Left lobe of liver (tissue), 2 donors: ENCODE results near the gene PAPLN. TPM values are rescaled to one million over a fixed set of nuclear protein-coding genes. Genes with fewer than 3 reads are reported as not detected.

Experiments used
- ATAC-seq: fragments of 200-7000 bp; cut with Tn5 transposase; one replicate; pipeline ENCODE4 v1.9.1; 2020; ENCODE audit warnings: mild to moderate bottlenecking, moderate library complexity
- DNase-seq: peaks from one replicate; pipeline ENCODE4 v3.0.0-alpha.2; 2020; ENCODE audit warnings: low spot score
- total RNA-seq: library from RNA; stranded (reverse); gene quantifications from one replicate; pipeline ENCODE4 v1.2.1, GENCODE V29; 2021
- donor health status: DM: no; HTN: no; CAD: no; lungs with moderate emphysema.
- donor health status: DM: no; HTN: yes; CAD: no.

Gene PAPLN
- total RNA-seq, 1 donor from 2014 or later = 1.9 TPM

DNA sequence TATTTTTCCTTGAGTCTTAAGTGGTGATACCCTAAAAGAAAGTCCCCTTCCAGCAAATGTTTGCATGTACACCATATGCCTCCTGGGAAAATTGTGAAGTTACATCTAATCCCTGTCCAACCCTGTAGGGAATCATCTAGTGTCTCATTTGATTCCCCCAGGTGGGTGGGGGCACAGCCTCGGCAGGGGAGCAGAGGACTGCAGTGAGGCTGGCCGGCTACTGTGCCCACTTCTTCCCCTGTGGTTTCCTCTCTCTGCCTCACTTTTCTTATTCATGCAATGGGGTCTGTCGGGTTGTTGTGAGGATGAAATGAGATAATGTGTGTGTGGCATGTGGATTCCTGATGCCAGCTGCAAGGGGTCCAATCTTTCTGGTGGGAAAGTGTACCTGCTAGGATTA, 6.0 kb downstream of the PAPLN start:
- ATAC-seq = no peak
- DNase-seq = no peak

DNA sequence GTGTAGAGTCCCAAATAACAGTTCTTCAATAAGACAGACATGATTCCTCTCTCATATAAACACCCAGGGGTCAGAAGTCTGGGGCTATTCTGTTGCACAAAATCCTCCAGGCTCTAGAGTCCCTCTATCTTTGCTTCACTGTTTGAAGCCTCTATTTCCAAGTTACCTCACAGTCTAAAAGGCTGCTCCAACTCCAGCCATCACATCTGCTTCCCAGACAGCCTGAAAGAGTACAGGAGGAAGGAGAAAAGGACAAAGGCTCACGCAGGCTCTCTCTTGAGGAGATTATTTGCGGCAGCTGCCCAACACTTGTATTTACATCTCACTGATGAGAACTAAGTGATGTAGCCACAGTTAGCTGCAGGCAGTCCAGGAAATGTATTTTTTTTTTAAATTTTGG, 6.4 kb downstream of the PAPLN start:
- DNase-seq (no peak), ATAC-seq (no peak)

DNA sequence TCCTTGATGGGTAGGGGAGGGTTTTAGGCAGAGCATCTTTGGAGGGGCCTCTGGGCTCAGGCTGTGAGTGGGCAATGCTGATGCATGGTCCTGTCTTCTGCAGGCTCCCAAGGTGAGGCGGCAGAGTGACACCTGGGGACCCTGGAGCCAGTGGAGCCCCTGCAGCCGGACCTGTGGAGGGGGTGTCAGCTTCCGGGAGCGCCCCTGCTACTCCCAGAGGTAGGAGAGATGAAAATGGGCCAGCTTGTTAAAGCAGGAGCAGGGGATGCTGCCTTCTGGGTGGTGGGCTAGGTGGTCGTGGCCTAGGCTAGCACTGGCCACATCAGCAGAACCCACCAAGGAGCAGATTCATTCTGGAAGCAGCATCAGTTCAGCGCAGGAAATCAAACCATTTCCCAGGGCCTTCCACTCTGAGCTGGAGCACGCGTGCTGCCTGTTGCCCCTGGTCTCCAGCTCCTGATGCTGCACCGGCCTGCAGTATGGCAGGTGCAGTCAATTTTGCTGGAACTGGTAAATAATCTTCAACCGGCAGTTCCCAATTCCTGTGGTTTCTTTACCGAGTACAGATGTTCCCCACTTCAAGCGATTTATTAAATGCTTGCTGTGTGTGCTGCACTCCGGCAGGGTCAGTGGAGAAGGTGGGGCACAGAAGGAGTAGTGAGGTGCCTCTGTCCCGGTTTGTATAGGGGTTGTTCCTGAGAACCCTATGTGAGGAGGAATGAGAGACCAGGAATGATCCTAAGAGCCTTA, 7.4 kb downstream of the PAPLN start:
- ATAC-seq = no peak
- no peak for DNase-seq

DNA sequence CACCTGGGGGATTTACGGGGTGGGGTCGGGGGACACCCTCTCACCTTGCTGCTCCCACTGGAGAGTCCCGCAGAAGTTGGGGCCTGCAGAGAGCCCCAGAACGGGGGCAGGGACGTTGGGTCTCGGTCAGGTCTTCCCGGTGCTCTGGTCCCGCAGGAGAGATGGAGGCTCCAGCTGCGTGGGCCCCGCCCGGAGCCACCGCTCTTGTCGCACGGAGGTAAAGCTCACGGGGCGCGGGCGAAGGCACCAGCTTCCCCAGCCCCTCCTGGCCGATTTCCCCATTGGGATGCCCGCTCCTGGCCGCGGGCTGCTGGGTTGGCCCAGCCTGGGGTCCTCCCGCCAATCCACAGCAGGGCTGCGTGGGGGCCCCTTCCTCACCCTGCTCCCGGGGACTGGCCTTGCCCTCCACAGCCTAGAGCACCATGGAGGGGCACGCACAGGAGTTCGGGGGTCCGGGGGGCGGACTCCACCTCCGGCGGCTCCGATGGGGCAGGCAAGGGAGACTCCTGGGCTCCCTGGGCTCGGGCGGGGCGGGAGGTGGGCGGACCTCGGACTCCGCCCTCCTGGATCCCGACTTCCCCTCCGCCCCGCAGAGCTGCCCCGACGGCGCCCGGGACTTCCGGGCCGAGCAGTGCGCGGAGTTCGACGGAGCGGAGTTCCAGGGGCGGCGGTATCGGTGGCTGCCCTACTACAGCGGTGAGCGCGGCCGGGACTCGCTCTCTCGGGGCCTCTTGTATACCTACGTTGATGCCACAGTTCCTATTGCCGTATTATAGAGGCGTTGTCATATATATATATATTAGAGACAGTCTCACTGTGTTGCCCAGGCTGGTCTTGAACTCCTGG, 8.4 kb downstream of the PAPLN start:
- ATAC-seq (peak; percentile 76), DNase-seq (no peak)

DNA sequence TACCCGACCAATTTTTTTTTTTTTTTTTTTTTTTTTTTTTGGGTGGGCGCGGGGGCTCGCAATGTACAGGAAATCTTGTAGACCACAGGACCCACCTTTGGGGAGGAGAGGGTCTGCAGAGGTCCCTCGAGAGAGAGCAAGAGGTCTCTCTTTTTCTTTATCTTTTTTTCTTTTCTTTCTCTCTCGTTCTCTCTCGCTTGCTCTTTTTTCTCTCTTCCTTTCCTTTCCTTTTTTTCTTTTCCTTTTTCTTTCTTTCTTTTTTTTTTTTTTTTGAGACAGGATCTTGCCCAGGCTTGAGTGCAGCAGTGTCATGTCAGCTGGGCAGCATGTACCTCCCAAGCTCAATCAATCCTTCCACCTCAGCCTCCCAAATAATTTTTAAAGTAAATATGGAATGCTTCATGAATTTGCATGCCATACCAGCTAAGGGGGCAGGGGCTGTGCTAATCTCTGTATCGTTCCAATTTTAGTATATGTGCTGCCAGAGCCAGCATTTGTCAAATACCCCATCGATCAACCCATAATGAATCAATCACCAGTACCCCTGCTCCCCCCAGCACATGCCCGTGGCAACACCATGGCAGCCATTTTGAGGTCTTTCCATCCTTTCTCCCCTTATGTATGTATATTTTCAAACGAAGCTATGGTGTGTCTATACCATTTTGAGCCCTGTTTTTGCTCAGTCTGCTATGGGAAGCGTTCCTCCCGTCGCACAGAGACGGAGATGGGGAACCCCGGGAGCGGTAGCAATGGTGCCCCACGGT, 9.3 kb downstream of the PAPLN start:
- no peak for ATAC-seq
- no peak for DNase-seq

DNA sequence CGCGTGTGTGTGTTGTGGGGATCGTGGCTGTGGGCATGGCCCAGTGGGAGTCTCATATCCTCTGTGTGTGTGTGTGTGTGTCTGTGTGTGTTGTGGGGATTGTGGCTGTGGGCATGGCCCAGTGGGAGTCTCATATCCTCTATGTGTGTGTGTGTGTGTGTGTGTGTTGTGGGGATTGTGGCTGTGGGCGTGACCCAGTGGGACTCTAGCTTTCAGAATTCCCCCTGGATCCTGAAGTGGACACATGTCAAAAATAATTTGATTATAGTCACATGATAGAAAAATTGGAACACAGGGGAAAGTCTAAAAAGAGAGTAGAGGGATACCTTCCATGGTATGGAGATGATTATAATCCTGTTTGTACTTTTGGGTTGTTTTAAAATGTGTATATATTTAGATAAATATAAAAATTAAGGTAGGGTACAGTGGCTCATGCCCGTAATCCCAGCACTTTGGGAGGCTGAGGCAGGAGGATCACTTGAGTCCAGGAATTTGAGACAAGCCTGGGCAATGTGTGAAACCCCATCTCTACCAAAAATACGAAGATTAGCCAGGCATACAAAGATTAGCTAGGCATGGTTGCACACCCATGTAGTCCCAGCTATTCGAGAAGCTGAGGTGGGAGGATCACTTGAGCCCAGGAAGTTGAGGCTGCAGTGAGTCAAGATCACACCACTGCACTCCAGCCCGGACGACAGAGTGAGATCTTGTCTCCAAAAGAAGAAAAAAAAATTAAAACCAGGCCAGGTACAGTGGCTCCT, 11.0 kb downstream of the PAPLN start:
- DNase-seq (no peak), ATAC-seq (no peak)

DNA sequence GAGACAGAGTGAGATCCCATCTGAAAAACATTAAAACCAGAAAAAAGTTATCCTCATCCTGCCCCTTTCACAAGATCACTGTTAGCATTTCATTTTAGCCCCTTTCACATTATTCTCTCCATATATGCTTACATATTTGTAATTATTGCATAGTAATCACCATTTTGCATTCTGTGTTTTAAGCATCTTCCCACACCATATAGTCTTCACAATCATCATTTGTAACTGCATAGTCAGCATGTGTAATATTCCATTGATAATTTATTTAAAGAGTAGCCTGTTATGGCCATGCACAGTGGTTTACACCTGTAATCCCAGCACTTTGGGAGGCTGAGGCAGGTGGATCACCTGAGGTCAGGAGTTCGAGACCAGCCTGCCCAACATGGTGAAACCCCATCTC, 11.8 kb downstream of the PAPLN start:
- no peak for ATAC-seq

DNA sequence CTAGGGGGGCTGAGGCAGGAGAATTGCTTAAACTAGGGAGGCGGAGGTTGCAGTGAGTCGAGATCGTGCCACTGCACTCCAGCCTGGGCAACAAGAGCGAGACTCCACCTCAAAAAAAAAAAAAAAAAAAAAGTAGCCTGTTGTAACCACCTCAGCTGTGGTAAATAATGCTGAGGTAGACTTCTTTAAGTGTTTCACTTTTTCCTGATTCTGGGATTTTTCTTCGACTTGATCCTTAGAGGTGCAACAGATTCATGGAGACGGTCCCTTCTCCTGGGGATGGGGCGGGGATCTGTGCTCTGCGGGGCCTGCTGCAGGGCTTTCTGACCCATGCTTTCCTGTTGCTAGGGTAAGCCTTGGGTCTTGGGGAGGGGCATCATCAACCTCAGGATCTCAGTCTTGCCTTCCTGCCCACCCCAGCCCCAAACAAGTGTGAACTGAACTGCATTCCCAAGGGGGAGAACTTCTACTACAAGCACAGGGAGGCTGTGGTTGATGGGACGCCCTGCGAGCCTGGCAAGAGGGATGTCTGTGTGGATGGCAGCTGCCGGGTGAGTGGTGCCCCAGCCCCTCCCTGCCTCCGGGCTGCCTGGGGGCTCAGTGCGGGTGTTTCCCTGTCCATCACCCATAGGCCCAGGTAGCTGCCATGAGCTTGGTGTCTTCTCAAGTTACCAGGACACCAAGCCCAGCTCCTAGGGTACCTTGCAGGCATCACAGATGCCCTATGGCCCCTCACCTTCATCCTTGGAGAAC, 12.4 kb downstream of the PAPLN start:
- ATAC-seq (no peak), DNase-seq (no peak)

More for the DNA sequence above, 11.8 kb downstream of the PAPLN start:
- DNase-seq = no peak

DNA sequence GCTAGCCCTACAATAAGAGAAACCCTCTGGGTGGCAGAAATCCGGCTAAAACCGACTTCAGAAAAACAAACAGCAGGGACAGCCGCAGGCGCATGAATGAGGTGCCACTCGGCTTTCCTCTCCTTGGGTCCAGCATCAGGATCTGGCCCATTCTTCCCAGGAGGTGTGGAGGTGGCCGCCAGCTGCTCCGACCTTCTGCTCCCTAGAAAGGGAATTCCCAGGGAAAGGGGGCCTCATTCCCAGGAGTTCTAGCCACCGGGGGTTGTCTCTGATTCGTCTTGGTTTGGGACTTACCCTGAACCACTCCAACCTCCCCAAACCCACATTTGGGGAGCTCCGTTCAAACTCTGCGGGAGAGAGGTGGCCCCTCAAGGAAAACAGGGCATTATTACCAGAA, 13.0 kb downstream of the PAPLN start:
- no peak for DNase-seq
- ATAC-seq = no peak

DNA sequence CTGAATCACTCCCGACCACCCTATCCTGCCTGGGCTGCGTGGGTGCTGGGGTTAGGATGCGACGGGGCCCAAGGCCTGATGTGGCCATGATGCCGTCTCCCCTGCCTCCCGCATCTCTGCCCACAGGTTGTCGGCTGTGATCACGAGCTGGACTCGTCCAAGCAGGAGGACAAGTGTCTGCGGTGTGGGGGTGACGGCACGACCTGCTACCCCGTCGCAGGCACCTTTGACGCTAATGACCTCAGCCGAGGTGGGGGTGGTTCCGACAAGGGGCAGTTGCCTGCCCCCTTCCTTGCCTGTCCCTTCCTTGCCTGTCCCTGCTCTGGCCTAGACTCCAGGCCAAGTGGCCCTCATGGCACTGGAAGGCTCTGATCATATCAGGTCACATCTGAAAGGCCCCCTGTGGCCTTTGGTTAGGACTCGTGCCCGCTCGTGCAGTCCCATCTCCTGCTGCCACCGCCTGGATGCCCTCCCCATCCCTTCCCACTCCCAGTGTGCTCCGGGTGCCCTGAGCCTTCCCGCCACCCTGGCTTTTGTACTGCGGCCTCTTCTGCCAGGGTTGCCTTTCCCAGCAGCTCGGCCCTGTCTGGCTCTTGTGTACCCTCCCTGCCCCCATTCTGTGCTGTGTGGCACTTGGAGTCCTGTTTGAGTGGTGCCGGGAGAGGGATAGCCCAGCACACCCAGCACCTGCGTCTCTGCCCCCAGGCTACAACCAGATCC, 13.6 kb downstream of the PAPLN start:
- DNase-seq (no peak), ATAC-seq (no peak)

DNA sequence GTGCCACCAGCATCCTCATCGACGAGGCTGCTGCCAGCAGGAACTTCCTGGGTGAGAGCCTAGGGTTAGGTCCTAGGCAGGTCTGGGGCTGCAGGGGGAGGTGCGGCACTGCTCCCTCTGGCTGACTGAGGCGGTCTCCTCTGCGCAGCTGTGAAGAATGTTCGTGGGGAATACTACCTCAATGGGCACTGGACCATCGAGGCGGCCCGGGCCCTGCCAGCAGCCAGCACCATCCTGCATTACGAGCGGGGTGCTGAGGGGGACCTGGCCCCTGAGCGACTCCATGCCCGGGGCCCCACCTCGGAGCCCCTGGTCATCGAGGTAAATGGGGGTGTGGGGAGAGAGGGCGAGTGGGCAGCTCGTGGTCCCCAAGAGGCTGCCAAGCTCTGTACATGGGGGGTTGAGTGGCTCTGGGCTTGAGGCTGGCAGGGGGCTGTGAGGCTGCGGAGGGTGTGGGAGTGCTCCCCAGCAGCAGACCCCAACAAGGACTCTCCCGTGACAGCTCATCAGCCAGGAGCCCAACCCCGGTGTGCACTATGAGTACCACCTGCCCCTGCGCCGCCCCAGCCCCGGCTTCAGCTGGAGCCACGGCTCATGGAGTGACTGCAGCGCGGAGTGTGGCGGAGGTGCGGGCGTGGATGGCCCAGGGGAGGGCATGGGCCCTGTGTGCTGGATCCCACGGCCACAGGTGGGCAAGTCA, 14.4 kb downstream of the PAPLN start:
- ATAC-seq = no peak
- DNase-seq = no peak

DNA sequence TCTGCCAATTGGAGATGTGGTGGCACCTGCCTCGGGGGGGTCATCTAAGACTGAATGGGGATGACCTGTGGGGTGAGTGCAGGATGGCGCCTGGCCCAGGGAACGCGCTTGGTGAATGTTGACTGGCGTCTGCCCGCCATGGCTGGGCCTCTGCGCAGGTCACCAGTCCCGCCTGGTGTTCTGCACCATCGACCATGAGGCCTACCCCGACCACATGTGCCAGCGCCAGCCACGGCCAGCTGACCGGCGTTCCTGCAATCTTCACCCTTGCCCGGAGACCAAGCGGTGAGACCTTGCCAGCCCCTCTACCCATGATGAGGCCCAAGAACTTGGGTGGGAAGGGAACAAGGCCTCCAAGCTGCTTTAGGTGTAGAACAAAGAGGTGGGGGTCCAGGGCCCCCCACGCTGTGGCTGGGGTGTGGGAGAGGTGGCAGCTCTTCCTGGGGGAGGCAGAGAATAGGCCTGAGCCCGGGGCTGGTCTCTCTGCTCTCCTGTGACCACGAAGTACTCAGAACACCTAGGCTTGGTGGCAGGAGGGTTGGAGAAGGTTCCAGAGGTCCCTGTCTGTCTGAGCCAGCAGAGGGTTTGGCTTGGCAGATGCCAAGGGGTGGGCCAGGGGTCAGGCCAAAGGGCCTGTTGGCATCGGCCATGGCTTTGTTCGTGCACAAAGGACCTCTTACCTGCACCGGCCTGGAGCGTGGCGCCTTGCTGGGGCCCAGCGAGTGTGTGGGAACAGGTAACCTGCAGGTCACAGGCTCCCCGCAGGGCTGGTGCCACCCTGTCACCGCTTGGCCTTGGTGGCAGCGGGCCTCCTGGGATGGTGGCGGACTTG, 15.4 kb downstream of the PAPLN start:
- ATAC-seq (no peak), DNase-seq (no peak)

DNA sequence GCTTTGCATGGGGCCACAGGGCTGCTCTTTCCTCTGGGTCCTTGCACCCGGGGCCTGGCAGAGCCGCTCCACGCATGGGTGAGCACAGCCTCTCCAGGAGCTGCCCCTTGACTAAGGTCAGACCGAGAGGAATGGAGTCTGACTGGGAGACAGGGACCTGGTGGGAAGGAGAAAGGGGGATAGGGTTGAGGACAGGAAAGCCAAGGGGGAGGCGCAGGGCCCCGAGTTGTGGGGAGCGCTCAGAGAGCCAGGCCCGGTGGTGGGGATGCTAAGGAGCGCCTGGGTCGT, 16.0 kb downstream of the PAPLN start:
- ATAC-seq = no peak
- DNase-seq = no peak

DNA sequence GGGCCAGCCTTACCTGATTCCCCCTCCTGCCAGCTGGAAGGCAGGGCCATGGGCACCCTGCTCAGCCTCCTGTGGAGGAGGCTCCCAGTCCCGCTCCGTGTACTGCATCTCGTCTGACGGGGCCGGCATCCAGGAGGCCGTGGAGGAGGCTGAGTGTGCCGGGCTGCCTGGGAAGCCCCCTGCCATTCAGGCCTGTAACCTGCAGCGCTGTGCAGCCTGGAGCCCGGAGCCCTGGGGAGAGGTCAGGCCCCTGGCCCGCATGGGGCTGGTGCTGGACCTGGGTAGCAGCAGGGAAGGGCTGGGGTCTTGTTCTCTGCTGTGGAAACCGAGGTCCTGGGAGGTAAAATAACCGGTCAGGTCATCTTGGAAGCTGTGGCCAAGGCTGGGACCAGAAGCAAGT, 16.4 kb downstream of the PAPLN start:
- DNase-seq (no peak), ATAC-seq (no peak)

DNA sequence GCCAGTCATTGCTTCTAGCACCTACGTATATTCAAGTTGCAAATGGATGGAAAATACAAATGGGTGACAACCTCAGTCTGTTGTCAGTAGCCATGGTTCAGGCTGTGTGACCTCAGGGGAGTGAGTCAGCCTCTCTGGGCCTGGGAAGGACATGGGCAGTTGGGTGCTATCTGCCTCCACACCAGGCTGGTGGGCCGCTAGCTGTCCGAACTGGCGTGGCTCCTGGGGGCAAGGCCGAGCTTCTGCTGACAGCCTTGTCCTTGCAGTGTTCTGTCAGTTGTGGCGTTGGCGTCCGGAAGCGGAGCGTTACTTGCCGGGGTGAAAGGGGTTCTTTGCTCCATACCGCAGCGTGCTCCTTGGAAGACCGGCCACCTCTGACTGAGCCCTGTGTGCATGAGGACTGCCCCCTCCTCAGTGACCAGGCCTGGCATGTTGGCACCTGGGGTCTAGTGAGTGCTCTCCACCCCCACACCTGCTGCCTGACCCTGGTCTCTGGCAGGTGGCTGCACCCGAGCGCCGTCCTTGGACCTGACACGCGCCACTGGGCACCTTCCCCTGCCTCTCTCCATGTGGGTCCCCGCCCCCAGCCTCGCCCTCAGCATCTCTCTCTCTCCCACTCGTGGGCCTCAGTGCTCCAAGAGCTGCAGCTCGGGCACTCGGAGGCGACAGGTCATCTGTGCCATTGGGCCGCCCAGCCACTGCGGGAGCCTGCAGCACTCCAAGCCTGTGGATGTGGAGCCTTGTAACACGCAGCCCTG, 17.1 kb downstream of the PAPLN start:
- DNase-seq (no peak), ATAC-seq (no peak)

DNA sequence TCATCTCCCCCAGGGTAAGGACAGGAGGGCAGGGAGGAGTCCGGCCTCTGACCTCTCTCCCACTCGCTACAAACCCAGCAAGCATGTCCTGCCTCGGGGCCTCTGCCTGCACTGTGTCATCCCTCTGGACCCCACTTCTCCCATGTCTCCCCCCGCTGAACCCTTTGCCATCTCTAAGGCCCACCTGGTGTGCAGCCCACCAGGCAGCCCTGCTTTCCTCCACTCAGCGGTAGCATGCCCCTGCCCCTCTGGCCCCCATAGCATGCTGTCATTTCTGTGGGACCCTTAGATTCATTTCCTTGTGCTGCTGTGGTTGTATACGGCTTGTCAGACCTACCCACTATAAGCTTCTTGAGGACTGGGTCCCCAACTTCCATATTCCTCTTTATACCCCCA, 17.7 kb downstream of the PAPLN start:
- DNase-seq (no peak), ATAC-seq (no peak)

DNA sequence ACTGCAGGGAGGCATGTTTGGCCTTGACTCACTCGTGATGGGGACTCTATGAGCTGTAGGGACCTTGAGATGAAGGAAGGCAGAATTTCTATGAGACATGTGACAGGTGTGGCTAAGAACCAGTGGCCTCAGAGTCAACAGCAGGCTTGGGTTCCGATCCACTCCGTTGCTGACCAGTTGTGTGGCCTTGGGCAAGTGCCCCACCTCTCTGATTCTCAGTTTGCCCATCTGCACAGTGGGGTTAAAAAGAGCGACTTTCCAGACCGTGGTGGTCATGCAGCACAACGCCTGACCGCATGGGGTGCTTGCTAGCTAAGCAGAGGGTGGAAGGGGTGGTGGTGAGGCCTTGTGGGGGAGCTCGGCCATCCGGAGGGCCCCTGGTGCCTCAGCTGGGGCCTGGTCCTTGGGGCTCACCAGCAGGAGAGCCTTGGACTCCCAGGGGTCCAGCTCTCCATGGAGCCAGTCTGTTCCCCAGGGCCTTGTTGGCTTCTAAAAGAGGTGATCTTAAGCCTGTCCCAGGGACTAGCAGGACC, 18.5 kb downstream of the PAPLN start:
- no peak for ATAC-seq
- DNase-seq = no peak
